Activated effector memory CD4-positive, alpha-beta T cell treated with anti-CD3 and anti-CD28 coated beads, Interleukin-2, amount 50 U/mL, for 16 hours (primary cell): ENCODE measurements around the gene HMOX1.
"Not testable (repeated sequence)": the region's sequence is repeated elsewhere in the genome, so short reads cannot be mapped to it uniquely, and the experiment has no call there.

Experiments used
- DNase-seq: peaks from one replicate; pipeline ENCODE4 v3.0.0-alpha.2; 2020

The HMOX1 gene

GRCh38 chr22:35437049-35437448, 56.2 kb downstream of the HMOX1 start:
- no peak for DNase-seq

GRCh38 chr22:35438673-35439364, 57.9 kb downstream of the HMOX1 start:
- not testable (repeated sequence) for DNase-seq

- no peak for DNase-seq
Observed at GRCh38 chr22:35439365-35439717, 58.4 kb downstream of the HMOX1 start.

- DNase-seq = no peak
Observed at GRCh38 chr22:35440129-35440528, 59.2 kb downstream of the HMOX1 start.

- no peak for DNase-seq
Observed at GRCh38 chr22:35441489-35442100, 60.7 kb downstream of the HMOX1 start.

GRCh38 chr22:35442471-35442870, 61.6 kb downstream of the HMOX1 start:
- DNase-seq = no peak

- no peak for DNase-seq
Observed at GRCh38 chr22:35443338-35443737, 62.4 kb downstream of the HMOX1 start.
